NCI-H69 (cell line): Measurements from ENCODE around the gene MED12L.

ENCODE experiments used
- DNase-seq: peaks from one replicate; lab custom pipeline; 2025; lab: John Stamatoyannopoulos, UW

MED12L gene

DNA sequence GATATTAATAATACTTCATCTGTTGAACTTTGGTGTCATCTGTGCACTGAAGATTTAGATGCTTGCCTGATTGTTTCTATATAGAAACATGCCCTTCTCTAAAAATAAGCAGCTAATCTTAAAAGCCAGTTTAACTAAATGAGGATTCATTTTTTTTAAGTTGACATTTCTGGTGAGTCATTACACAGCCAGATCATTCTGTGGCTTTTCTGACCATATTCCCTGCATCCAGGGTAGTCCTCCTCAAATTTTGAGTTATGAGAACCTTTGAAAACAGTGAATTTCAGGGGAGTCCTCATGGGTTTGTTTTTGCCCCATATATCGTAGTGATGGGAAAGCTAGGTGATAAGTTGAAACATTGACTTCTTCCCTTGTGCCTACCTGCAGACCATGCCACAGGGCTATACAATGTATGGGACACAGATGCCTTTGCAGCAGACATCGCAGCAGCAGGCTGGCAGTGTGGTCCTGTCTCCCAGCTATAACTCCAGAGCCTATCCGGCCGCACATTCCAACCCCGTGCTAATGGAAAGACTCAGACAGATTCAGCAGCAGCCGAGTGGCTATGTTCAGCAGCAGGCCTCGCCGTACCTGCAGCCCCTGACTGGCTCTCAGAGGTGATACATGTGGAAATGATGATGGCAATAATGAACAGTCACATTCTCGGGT, 325.6 kb downstream of the MED12L start:
- DNase-seq = no peak

DNA sequence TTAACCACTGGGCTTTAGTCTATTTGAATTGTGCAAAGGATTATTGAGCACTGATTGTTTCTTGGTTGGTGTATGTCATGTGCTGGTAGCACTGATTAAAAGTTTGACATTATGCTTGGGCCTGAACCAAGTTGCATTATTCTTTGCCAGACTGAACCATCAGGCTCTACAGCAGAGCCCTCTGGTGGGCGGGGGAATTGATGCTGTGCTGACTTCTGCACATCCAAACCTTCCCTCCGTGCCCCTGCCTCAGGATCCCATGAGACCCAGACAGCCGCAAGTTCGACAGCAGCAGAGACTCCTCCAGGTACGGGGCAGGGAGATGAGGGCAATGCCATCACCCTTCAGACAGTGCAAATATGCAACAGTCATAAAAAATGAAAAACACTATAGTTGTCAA, 327.5 kb downstream of the MED12L start:
- DNase-seq = no peak

DNA sequence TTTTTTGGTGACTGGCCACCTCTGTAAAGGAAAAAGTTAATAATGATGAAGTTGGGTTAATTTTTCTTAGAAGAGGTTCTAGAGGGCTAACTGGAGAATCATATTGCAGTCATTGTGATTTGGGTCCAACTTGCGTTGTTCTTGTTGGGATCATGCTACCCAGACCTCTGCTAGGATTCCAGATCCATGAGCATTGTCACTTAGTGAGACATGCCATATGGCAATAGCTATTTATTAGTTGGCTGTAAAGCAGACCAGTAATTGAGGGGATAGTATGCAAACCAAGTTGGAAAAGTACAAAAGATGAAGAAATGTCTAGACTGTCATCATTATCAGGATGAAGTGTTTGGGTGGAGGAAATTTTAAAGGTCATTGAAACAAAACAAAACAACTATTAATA, 329.8 kb downstream of the MED12L start:
- no peak for DNase-seq

- no peak for DNase-seq
Measured at GRCh38 chr3:151419806-151420205, 334.3 kb downstream of the MED12L start.

GRCh38 chr3:151421938-151422337, 336.5 kb downstream of the MED12L start:
- peak; percentile 2 for DNase-seq

GRCh38 chr3:151423091-151423490, 337.6 kb downstream of the MED12L start:
- DNase-seq = no peak

DNA sequence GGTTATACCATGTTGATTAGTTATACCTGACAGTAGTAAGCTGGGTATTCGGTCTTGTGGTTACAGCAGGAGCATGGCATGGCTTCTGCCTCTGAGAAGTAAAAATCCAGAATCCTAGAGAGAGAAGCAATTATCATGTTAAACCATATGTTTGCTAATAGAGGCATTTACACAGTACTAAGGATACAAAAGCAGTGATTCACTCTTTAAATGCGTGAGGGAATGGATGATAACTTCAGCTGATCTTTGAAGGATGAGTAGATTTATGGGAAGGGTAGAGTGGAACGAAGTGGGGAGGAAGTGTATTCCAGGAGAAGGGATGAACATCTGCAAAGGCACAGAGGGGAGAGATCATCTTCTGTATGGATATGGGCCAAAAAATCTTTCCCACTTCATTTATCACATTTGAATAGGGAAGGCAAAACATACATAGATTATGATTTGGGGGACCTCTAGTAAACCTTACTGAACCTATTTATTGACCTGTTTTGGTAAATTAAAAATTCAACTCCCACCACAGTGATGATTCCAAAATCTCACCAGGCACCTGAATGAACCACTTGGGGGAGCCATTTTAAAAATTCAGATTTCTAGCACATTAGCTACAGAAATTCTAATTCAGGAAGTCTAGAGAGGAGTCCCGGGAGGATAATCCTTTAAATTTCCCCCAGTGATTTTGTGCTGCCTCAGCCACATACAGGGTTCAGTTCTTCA, 340.3 kb downstream of the MED12L start:
- DNase-seq = peak; percentile 15

DNA sequence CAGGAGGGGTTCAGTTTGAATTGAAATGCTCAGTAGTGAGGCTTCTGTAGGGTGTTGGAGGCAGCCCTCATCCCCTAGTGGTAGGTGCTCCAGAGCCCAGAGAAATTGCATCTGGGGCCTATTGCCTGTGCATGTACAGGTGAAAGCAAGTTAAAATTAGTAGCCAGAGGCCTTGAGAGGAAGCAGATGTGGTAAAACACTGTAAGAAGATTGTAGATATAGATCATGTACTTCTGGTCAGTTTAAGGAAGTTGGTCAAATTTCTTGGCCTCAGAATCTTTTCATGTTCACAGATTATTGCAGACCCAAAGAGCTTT, 340.8 kb downstream of the MED12L start:
- no peak for DNase-seq

DNA sequence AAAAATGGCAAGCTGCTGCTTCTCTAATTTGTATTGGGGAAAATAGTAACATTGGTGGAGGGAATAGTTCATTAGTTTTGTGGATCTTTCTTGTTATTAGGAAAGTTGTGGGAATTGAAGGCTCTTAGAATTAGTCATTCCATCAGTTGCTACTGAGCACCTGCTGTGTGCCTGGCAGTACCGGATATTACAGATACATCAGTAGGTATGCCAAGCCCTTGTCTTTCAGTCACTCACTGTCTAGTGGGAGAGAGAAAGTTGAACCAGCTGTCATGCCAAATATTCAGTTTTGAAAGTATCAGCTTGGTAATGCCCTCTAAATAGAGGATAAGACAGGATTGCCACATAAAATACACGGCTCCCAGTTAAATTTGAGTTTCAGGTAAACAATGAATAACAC, 342.9 kb downstream of the MED12L start:
- DNase-seq = no peak

DNA sequence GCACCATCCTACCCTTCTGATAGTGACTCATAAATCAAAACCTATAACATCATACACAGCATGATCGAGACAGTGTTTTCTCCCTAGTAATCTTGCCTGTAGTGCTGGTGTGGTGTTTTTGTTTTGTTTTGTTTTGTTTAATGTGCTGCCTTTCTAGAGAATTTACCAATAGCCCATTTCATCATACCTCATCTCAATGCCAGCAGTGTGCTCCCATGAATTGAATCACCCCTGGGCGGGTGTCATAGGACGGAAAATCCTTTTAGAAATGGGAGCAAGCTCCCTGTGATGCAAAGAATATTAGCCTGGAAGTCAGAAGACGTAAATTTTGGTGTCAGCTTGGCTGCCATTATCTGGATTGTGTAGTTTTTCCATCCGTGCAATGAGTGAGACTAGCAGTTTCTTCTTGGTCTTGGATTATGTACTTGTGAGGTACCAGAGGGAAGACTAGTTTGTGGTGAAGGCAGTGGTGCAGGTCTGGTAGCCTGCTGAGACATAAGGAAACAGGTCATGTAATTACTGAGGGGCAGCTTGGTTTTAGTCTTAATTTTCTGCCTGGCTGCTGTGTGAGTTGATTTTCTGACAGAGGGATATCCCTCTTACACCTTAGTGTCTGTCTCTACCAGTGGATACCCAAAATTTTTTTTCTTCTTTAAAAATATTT, 345.5 kb downstream of the MED12L start:
- DNase-seq = no peak

GRCh38 chr3:151431940-151432339, 346.5 kb downstream of the MED12L start:
- DNase-seq = no peak

DNA sequence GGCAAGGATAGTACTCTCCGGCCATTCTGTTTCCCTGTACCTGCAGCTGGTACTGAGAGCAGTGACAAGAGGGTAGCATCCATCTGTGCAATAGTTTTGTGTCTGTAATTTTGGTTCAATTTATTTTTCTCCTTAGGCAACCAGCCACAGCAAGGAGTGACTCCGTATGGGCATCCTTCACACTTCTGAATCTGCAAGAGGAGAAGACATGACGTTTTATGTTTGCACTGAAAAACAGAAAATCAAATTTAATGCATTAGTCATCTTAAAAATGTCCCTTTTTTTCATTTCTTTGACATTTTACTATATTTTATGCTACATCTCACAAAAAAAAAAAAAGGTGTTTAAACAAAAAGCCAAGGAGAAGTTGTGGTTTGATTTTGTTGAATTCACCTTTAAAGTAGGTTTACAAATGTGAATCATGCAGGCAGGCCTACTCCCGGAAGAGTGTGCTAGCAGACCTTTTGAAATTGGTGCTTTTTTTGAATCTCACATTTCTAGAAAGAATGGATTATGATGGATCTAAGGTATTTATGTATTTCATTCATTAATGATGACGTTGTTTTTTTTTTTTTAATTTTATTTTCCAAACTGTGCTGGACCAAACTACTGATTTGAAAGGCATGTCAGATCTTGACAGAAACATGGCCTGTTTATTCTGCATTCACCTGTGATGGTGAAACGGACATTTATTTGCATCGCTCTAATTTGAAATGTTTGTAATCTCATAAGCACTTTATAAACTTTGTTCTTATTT, 347.3 kb downstream of the MED12L start:
- DNase-seq = no peak

- DNase-seq = no peak
Measured at GRCh38 chr3:151434151-151434890, 348.9 kb downstream of the MED12L start.

GRCh38 chr3:151436675-151437446, 351.4 kb downstream of the MED12L start:
- DNase-seq = no peak

GRCh38 chr3:151437906-151438305, 352.4 kb downstream of the MED12L start:
- DNase-seq = no peak

- DNase-seq = peak; percentile 63
Measured at GRCh38 chr3:151439652-151440125, 354.2 kb downstream of the MED12L start.

DNA sequence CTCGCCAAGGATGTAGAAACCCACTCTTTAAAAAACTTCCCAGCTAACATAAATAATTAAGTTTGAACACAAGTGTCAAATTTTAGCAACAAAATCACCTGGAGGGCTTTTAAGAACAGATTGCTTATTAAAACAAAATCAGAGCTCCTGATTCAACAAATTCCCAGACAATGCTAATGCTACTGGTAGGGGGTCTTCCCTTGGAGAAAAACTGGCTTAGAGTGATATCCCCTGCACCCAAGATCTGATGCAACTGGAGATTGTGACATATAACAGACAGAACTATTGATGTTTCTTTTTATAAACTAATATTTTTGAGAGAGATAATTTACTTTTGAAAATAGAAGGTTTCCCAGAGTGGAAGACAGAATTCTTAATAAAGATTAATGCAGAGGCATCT, 355.5 kb downstream of the MED12L start:
- DNase-seq = peak; percentile 7

DNA sequence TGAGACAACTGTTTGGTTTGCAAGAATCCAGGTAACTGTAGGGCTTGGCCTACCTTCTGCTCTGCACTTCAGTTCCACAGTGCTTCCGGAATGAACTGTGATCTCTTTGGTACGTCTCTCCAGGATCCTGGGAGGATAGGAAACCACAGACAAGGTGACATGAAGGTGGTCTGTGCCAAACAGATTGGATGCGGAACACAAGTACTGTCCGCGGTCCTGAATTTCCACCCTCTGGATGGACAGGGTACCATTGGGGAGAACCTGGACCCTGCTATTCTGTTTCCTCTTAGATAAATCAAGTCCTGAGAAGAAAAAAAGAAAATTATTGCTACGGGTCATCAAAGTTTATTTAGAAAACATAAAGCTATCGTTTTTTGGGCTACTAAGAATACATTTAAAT, 358.1 kb downstream of the MED12L start:
- DNase-seq = no peak

- no peak for DNase-seq
Measured at GRCh38 chr3:151445273-151446001, 360.0 kb downstream of the MED12L start.

DNA sequence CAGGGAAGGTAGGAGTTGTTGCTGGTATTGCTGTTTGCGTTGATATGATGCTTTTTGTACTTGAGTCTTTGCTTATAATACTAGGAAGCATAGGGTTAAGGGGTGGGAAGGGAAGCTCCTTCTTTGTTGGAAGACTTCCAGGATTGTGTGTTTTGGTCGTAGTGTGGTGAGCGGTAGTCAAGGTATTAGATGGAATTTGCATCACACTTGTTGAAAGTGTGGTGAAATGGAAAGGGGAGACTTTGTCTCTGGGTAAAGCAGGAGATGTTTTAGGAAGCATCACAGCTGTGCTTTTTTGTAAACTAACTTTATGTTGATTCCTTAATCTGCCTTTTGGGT, 360.5 kb downstream of the MED12L start:
- no peak for DNase-seq

DNA sequence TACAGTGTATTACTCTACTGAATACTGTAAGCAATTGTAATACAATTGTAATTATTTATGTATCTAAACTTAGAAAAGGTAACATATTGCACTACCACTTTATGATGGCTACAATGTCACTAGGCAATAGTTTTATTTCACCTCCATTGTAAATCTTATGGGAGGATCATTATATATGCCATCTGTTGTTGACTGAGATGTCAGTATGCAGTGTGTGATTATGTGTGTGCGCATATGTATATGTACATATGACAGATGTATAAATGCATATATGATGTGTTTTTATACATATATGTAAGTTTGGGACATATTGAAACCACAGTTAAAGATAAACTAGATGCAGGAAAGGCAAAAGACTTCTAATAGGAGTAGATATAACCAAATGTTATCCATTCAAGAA, 366.9 kb downstream of the MED12L start:
- peak; percentile 25 for DNase-seq
